ENCODE data around the gene DNAH9. TPM values are rescaled to one million over a fixed set of nuclear protein-coding genes. Genes with fewer than 3 reads are reported as not detected.

The DNAH9 gene
- polyA plus RNA-seq, 2 of the 4 experiments (the other 2 are of a cell fraction), result 0.03 to 0.04 TPM

- no peaks in the 10 kb centered on the region for H3K4me1 ChIP-seq
- CTCF ChIA-PET, result no interaction called here
- FAIRE-seq (no peak), DNase-seq (ENCODE audit: low read depth in 1 of 2, low spot score in 1 of 2) (no peak), ATAC-seq (no peak)
- H3K27ac ChIP-seq, result no peak overlapping the region
- POLR2A ChIA-PET, result no interaction called here
- TF ChIP-seq ATOH8 (CRISPR knock-in tag; IDR thresholded peaks at IDR 0.05; ENCODE audit: low read depth) (no peak), NR3C1 (IDR thresholded peaks at IDR 0.05) (no peak)
- H3K9me3 ChIP-seq, result no peaks in the 10 kb centered on the region
- no peak overlapping the region for H3K4me3 ChIP-seq
- no peak overlapping the region for H3K4me2 ChIP-seq
- 1% methylated on average over 4 of the region's 4 CpGs for WGBS (ENCODE audit: missing lambda C conversion rate)
Observed at GRCh38 chr17:11671126-11671525, 72.9 kb downstream of the DNAH9 start.

DNA sequence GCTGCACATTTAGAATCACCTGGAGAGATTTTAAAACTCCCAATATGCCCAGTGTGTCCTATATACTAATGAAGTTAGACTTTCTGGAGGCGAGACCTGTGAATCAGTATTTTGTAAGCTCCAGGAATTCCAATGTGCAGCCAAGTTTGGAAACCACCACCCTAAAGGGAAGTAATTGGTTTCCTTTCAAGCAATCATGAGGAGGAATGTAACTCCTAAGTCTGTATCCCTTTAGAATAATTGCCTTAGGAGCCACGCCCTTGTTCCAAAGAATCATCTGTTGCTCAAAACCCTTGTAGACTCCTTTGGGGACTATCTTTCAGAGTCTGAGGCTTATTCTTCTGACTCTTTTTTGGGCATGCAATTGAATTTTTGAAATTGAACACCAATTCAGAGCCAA is 84.4 kb downstream of the DNAH9 start:
- POLR2A ChIA-PET, result no interaction called here
- Histone ChIP-seq H3K9me3 (no peaks in the 10 kb centered on the region), H3K4me2 (no peak overlapping the region), H3K27ac (no peak overlapping the region), H3K4me3 (no peak overlapping the region), H3K4me1 (no peaks in the 10 kb centered on the region)
- DNase-seq (ENCODE audit: low read depth in 1 of 2, low spot score in 1 of 2) (no peak), ATAC-seq (no peak), FAIRE-seq (no peak)
- 3% methylated on average over 2 of the region's 2 CpGs for WGBS (ENCODE audit: missing lambda C conversion rate)
- no peak for TF ChIP-seq HOXB5 (CRISPR knock-in tag; IDR thresholded peaks at IDR 0.05)
- no peak for TF ChIP-seq MAZ (IDR thresholded peaks at IDR 0.05; ENCODE audit: borderline replicate concordance, low read depth, low read length)
- TF ChIP-seq E2F6 (IDR thresholded peaks at IDR 0.05; ENCODE audit: borderline replicate concordance, low read depth), result no peak
- no peak for TF ChIP-seq BCL3 (IDR thresholded peaks at IDR 0.05)
- TF ChIP-seq JUNB (IDR thresholded peaks at IDR 0.05), result no peak
- no peak for TF ChIP-seq KDM1A (IDR thresholded peaks at IDR 0.05; ENCODE audit: low read depth)
- TF ChIP-seq FOSL2 (IDR thresholded peaks at IDR 0.05), result no peak
- TF ChIP-seq FOSL2 (CRISPR knock-in tag; IDR thresholded peaks at IDR 0.05), result no peak
- CTCF ChIA-PET, result no interaction called here

DNA sequence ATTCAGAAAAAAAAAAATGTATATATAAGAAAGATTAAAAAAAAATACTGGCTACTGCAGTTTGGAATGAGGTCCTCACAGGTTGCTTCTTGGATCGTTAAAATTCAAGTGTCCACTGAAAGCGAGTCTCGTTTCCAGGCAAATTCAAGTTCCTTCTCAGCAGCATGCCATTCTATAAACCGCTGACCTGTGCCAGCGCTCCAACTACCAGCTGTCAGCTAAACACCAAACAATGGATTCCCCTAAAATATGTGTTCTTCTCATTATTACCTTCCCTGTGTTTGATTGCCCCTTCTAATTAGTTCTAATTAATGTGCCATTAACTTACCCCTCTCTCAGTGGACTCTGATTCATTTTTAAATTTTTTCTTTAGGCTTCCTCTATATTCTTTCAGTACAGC is 92.4 kb downstream of the DNAH9 start:
- TF ChIP-seq BCL3 (IDR thresholded peaks at IDR 0.05) (no peak), CBX8 (IDR thresholded peaks at IDR 0.05) (no peak), FOSB (CRISPR knock-in tag; IDR thresholded peaks at IDR 0.05) (no peak), HEYL (CRISPR knock-in tag; IDR thresholded peaks at IDR 0.05) (no peak), SMC3 (IDR thresholded peaks at IDR 0.05) (no peak), EP300 (IDR thresholded peaks at IDR 0.05) (no peak), TP53 (CRISPR knock-in tag; IDR thresholded peaks at IDR 0.05) (no peak), NR3C1 (IDR thresholded peaks at IDR 0.05) (no peak), CHD2 (IDR thresholded peaks at IDR 0.05; ENCODE audit: low read length, partially characterized antibody) (no peak)
- TF ChIP-seq, protein P1, sequence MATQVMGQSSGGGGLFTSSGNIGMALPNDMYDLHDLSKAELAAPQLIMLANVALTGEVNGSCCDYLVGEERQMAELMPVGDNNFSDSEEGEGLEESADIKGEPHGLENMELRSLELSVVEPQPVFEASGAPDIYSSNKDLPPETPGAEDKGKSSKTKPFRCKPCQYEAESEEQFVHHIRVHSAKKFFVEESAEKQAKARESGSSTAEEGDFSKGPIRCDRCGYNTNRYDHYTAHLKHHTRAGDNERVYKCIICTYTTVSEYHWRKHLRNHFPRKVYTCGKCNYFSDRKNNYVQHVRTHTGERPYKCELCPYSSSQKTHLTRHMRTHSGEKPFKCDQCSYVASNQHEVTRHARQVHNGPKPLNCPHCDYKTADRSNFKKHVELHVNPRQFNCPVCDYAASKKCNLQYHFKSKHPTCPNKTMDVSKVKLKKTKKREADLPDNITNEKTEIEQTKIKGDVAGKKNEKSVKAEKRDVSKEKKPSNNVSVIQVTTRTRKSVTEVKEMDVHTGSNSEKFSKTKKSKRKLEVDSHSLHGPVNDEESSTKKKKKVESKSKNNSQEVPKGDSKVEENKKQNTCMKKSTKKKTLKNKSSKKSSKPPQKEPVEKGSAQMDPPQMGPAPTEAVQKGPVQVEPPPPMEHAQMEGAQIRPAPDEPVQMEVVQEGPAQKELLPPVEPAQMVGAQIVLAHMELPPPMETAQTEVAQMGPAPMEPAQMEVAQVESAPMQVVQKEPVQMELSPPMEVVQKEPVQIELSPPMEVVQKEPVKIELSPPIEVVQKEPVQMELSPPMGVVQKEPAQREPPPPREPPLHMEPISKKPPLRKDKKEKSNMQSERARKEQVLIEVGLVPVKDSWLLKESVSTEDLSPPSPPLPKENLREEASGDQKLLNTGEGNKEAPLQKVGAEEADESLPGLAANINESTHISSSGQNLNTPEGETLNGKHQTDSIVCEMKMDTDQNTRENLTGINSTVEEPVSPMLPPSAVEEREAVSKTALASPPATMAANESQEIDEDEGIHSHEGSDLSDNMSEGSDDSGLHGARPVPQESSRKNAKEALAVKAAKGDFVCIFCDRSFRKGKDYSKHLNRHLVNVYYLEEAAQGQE (IDR thresholded peaks at IDR 0.05), result no peak
- H3K9me3 ChIP-seq, result no peaks in the 10 kb centered on the region
- DNase-seq (ENCODE audit: low read depth in 1 of 2, low spot score in 1 of 2), result no peak
- H3K4me1 ChIP-seq, result no peaks in the 10 kb centered on the region
- ATAC-seq, result no peak
- no peak overlapping the region for H3K4me2 ChIP-seq
- CTCF ChIA-PET, result no interaction called here
- H3K4me3 ChIP-seq, result no peak overlapping the region
- no peak overlapping the region for H3K27ac ChIP-seq
- POLR2A ChIA-PET, result no interaction called here
- WGBS (ENCODE audit: missing lambda C conversion rate), result 2% methylated on average over 5 of the region's 5 CpGs
- FAIRE-seq, result no peak
